GM18909 (cell line): Measurements from ENCODE around the gene SYNE4.
"Not testable (repeated sequence)": the region's sequence is repeated elsewhere in the genome, so short reads cannot be mapped to it uniquely, and the experiment has no call there.

Experiments
- ATAC-seq: cut with Tn5 transposase; IDR thresholded peaks from one replicate; pipeline ENCODE4 v1.9.1; 2021; ENCODE audit warnings: mild to moderate bottlenecking; ENCODE audit not compliant: unreplicated experiment, poor library complexity

SYNE4 gene

GRCh38 chr19:35991731-35992450 lies 16.7 kb downstream of the SYNE4 start:
- no peak for ATAC-seq

GRCh38 chr19:35990771-35991730 lies 17.6 kb downstream of the SYNE4 start:
- no peak for ATAC-seq

- ATAC-seq: no peak
Measured at GRCh38 chr19:35990156-35990555, 18.5 kb downstream of the SYNE4 start.

- no peak for ATAC-seq
Measured at GRCh38 chr19:35988824-35989223, 19.8 kb downstream of the SYNE4 start.

- no peak for ATAC-seq
Measured at GRCh38 chr19:35987571-35987896, 21.1 kb downstream of the SYNE4 start.

- ATAC-seq: no peak
Measured at GRCh38 chr19:35986664-35987570, 21.7 kb downstream of the SYNE4 start.

- ATAC-seq: no peak
Measured at GRCh38 chr19:35986111-35986510, 22.5 kb downstream of the SYNE4 start.

GRCh38 chr19:35983177-35983576 lies 25.4 kb downstream of the SYNE4 start:
- ATAC-seq: no peak

- not testable (repeated sequence) for ATAC-seq
Measured at GRCh38 chr19:35980997-35981396, 27.6 kb downstream of the SYNE4 start.

GRCh38 chr19:35978832-35979365 lies 29.7 kb downstream of the SYNE4 start:
- no peak for ATAC-seq

GRCh38 chr19:35978271-35978670 lies 30.3 kb downstream of the SYNE4 start:
- ATAC-seq: no peak

GRCh38 chr19:35977446-35978222 lies 31.0 kb downstream of the SYNE4 start:
- no peak for ATAC-seq

GRCh38 chr19:35975608-35976214 lies 32.9 kb downstream of the SYNE4 start:
- no peak for ATAC-seq

- ATAC-seq: no peak
Measured at GRCh38 chr19:35973487-35973886, 35.1 kb downstream of the SYNE4 start.

- no peak for ATAC-seq
Measured at GRCh38 chr19:35966771-35967170, 41.8 kb downstream of the SYNE4 start.

- no peak for ATAC-seq
Measured at GRCh38 chr19:35963514-35963913, 45.1 kb downstream of the SYNE4 start.

- ATAC-seq: no peak
Measured at GRCh38 chr19:35960432-35960972, 48.1 kb downstream of the SYNE4 start.

GRCh38 chr19:35959968-35960320 lies 48.7 kb downstream of the SYNE4 start:
- ATAC-seq: no peak
